Activated CD4-positive, alpha-beta T cell treated with anti-CD3 and anti-CD28 coated beads, Interleukin-2, amount 50 U/mL, for 48 hours (primary cell): ENCODE data around the gene MSH5.
"Not testable (repeated sequence)": the region's sequence is repeated elsewhere in the genome, so short reads cannot be mapped to it uniquely, and the experiment has no call there.

ENCODE experiments used
- DNase-seq, 2 experiments: peaks; one replicate each; pipeline ENCODE4 v3.0.0-alpha.2; 2020

The MSH5 gene

GRCh38 chr6:31739639-31740396, at the start of gene MSH5:
Gene MSH5 (plus strand): TSS chr6:31740005. CDS start chr6:31740467, 462 bp downstream.
- DNase-seq, result peak; percentile 97 to 98

- no peak for DNase-seq
Observed at GRCh38 chr6:31690231-31691077, 49.4 kb upstream of the MSH5 start.

DNA sequence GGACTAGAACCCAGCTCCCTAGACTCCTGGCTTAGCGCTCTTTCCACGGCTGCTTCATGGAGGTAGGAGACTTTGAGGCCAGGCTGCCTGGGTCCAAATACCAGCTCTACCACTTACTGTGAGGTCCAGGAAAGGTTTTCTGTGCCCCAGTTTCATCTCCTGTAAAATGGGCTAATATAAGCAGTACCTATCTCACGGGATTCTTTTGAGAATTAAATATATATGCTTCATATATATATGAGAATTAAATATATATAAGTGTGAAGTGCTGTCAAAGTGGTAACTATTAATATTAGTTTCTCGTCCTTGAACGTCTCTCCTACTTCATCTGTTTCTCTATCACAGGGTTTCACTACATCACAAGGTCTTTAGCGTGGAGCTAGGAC, 48.7 kb upstream of the MSH5 start:
- DNase-seq, result no peak

- DNase-seq, result no peak
Observed at GRCh38 chr6:31691564-31692108, 48.2 kb upstream of the MSH5 start.

DNA sequence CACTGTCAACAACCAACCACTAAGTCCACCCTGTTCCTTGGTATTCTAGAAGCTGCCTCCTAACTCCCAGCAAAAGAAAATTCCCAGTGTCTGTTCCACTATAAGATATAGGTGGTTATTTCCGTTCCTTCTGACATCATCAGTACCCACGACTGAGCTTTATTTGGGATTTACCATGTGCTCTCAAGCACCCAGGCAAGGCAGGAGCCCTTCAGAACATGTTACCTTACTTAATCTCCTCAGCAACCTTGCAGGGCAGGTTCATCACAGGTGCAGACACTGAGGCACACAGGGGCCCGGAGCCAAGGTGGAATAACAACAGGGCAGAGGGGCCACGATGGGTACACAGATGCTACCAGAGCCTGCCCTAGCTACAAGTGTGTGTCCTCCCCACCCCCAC, 47.5 kb upstream of the MSH5 start:
- no peak for DNase-seq

DNA sequence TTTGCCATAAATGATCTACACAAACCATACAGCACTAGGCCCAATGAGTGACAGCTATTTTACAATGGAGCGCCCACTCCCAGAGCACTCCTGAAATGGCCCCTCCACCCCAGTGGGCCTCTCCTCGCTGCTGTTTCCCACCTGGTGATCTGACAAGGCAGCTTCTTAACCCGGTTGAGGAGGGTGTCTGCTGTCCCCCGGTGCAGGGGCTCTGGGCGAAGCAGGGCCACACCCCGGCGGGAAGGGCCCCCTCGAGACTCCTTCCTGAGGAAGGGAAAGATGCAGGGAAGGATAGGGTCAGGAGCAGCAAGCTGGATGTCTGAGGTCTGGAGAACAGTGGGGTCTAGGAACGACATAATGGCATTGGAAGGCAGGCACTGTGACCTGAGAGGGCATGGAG, 46.9 kb upstream of the MSH5 start:
- DNase-seq, result no peak

DNA sequence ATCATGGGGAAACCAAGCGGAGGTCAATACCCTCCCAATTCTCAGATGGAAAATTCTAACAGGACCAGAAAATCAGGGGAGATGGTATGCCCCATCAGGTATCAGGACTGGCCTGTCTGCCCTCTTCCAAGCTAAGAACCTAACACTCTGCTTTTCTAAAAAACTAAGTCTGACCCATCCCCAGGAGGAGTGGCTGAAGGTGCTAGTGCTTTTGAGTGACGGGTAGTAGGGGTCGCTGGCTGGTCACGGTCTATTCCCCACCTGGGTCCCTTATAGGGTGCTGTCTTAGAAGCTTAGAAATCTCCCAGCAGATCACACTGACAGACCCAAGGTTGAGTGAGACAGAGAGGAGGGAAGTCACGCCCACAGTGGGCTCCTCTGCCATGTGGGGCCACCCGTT, 46.3 kb upstream of the MSH5 start:
- DNase-seq, result no peak

DNA sequence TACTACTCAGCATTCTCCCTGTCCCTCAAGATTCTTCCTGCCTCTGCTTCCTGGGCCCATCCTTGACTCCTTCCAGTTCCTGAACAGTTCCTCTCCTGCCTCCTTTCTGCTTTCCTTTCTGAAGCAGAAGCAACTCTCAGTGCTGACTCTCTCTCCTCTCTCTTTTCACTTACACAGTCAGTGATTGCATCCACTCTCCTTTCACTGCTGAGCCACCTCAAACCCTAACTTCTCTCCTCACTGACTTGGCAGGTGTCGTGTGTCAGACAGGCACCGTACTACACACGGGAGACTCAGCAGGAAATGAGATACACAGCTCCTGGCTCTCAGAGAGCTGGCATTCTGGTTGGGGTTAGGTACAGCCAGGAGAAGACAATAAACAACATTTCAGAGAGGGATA, 42.2 kb upstream of the MSH5 start:
- no peak for DNase-seq

GRCh38 chr6:31700740-31701401, 38.9 kb upstream of the MSH5 start:
- no peak for DNase-seq

- no peak for DNase-seq
Observed at GRCh38 chr6:31701666-31702404, 38.0 kb upstream of the MSH5 start.

GRCh38 chr6:31702405-31702818, 37.4 kb upstream of the MSH5 start:
- DNase-seq, result peak; percentile 44 to 51

GRCh38 chr6:31702819-31703716, 36.7 kb upstream of the MSH5 start, which contains the start of gene ABHD16A:
Gene ABHD16A (minus strand): TSS chr6:31703324. CDS start chr6:31703281, 43 bp downstream.
- peak; percentile 98 to 99 for DNase-seq

DNA sequence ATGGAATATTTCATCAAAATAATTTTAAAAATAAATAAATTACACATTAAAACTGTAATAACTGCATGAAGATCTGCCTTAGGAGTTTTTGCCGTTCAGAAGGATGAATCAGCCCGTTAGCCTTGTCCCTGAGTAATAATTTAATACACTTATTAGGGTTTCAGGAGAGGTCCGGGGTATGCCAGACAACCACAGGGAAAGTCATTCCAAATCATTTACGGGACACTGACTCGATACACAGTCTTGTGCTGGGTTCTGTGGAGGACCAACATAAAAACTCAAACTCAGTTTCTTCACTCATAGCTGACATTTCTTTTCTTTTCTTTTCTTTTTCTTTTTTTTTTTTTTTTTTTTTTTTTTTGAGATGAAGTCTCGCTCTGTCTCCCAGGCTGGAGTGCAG, 33.9 kb upstream of the MSH5 start:
- no peak for DNase-seq

DNA sequence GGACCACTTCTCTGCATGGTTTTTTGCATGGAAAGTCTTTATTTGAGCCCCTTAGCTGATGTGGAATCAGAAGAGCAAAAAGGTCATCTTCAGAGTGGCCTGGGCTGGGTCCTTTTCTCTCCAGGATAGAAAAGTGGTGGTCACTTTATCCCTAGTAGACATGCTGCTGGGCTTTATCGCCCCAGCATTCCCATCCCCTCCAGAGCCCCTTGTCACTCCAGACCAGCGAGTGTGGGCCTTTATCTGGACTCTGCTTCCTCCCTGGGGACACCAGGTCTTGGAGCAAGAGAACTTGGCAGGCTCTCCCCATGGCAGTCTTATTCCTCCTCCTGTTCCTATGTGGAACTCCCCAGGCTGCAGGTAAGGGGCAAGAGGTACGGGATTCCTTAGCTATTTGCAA, 33.2 kb upstream of the MSH5 start, which contains the start of gene LY6G6F:
Gene LY6G6F (plus strand): TSS at position 268 of the 400 bp plus-strand sequence. CDS start 41 bp downstream, at position 309.
- no peak for DNase-seq

GRCh38 chr6:31707701-31708100, 32.1 kb upstream of the MSH5 start:
- no peak for DNase-seq

DNA sequence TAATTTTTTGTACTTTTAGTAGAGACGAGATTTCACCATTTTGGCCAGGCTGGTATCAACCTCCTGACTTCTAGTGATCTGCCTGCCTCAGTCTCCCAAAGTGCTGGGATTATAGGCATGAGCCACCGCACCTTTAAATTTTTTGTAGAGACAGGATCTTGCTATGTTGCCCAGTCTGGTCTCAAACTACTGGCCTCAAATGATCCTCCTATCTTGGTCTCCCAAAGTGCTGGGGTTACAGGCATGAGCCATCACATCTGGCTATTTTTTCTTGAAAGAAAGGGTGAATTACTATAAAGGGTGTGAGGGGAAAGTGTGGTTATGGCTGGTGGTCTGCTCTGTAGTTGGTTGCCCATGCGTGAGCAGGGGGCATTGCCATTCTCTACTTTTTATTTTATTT, 31.6 kb upstream of the MSH5 start:
- DNase-seq, result no peak

DNA sequence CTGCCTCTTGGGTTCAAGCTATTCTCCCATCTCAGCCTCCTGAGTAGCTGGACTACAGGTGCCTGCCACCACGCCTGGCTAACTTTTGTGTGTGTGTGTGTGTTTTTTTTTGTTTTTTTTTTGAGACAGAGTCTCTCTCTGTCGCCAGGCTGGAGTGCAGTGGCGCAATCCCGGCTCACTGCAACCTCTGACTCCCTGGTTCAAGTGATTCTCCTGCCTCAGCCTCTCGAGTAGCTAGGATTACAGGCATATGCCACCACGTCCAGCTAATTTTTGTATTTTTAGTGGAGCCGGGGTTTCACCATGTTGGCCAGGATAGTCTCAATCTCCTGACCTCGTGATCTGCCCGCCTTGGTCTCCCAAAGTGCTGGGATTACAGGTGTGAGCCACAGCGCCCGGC, 30.6 kb upstream of the MSH5 start:
- DNase-seq, result not testable (repeated sequence)

DNA sequence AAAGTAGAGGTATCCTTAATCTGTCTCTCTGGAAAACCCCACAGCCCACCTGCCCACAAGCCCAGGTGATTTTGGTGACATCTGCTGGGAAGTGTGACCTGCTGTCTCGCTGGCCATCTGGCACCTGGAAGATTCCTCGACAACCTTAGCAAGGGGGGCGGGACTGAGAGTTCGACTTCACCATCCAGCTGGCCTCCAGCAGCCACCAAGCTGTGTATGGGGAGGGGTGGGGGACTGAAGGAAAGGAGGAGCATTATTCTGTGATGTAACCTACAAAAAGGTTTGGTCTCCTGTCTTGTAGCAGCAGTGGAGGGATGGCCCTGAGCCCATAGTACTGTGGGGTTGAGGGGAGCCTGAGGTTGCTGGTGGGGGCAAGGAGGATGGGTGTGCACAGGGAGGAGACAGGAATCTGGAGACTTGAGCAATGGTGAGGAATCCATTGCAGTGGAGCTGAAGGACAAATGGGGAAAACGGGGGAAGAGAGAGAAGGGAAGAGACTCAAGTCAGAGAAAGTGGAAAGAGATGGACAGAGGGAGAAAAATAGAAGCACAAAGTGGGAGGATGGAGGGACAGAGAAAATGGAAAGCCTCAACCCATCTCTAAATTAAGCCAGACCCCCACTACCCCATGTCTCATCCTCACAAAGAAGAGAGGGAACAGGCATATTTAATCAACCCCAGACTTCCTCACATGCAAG, 29.1 kb upstream of the MSH5 start:
- DNase-seq, result no peak

GRCh38 chr6:31711233-31711632, 28.6 kb upstream of the MSH5 start:
- no peak for DNase-seq

DNA sequence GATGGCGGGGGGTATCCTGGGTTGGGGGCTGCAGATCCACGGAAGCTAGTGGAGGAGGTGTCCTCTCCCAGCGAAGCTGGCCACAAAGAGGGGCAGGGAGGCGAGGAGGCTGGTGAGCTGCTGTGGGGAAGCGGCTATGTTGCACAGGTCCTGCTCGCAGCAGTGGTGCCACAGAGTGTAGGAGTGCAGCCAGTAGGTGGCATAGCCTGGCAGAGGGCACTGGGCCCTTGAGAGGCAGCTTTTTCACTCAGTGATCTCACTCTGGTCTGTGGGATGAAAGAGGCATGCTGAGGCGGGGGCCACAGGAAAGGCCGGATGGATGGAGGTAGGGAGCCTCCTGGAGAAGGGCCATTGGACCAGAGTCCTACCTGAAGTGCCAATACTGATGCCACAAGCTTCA, 27.5 kb upstream of the MSH5 start:
- DNase-seq, result no peak

GRCh38 chr6:31713465-31713864, 26.3 kb upstream of the MSH5 start:
- DNase-seq, result no peak
